ENCODE data around the gene C11orf24.

DNA sequence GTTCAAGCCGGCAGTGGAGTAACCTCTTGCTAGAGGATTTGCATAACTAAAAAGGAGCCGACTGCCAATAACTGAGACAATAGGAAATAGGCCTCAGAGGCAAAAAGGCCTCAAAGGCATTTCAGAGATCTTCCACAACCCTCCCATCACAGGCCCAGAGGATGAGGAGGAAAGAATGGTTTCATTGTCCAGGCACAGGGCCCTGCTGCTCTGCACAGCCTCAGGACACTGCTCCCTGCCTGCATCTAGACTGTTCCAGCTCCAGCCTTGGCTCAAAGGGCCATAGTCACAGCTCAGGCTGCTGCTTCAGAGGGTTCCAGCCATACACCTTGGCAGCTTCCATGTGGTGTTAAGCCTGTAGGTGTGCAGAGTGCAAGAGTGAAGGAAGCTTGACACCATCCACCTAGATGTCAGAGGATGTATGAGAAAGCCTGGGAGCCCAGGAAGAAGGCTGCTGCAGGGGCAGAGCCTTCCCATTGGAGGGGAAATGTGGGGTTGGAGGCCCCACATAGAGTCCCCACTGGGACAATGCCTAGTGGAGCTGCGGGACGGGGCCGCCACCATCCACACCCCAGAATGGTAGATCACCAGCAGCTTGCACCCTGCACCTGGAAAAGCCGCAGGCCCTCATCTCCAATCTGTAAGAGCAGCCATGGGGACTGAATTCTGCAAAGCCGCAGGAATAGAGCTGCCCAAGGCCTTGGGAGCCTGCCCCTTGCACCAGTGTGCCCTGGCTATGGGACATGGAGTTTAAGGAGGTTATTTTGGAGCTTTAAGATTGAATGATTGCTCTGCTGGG lies 32.4 kb upstream of the C11orf24 start:
- TF ChIP-seq FOXK2 (conservative IDR thresholded peaks at IDR 0.05 in 1 of 2, IDR thresholded peaks at IDR 0.05 in 1 of 2; ENCODE audit: low read depth in 2 of 2) (no peak), GABPA (tag; conservative IDR thresholded peaks at IDR 0.05; ENCODE audit: low read depth) (no peak), PHF8 (IDR thresholded peaks at IDR 0.05; ENCODE audit: borderline replicate concordance, low read length) (no peak), SRF (CRISPR knock-in tag; IDR thresholded peaks at IDR 0.05) (no peak), PHB2 (IDR thresholded peaks at IDR 0.05; ENCODE audit: low read depth) (no peak), POLR2AphosphoS5 (IDR thresholded peaks at IDR 0.05; ENCODE audit: control insufficient read depth, insufficient read depth, low read depth, low read length) (no peak), FOSL1 (tag; conservative IDR thresholded peaks at IDR 0.05) (no peak)
- TF ChIP-seq, protein P1, sequence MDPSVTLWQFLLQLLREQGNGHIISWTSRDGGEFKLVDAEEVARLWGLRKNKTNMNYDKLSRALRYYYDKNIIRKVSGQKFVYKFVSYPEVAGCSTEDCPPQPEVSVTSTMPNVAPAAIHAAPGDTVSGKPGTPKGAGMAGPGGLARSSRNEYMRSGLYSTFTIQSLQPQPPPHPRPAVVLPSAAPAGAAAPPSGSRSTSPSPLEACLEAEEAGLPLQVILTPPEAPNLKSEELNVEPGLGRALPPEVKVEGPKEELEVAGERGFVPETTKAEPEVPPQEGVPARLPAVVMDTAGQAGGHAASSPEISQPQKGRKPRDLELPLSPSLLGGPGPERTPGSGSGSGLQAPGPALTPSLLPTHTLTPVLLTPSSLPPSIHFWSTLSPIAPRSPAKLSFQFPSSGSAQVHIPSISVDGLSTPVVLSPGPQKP (CRISPR knock-in tag; IDR thresholded peaks at IDR 0.05) = no peak
- TF ChIP-seq, protein P2, sequence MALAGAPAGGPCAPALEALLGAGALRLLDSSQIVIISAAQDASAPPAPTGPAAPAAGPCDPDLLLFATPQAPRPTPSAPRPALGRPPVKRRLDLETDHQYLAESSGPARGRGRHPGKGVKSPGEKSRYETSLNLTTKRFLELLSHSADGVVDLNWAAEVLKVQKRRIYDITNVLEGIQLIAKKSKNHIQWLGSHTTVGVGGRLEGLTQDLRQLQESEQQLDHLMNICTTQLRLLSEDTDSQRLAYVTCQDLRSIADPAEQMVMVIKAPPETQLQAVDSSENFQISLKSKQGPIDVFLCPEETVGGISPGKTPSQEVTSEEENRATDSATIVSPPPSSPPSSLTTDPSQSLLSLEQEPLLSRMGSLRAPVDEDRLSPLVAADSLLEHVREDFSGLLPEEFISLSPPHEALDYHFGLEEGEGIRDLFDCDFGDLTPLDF (CRISPR knock-in tag; IDR thresholded peaks at IDR 0.05) = no peak
